ENCODE results near the gene TCIRG1. TPM values are rescaled to one million over a fixed set of nuclear protein-coding genes. Genes with fewer than 3 reads are reported as not detected.
"Not testable (repeated sequence)": the region's sequence is repeated elsewhere in the genome, so short reads cannot be mapped to it uniquely, and the experiment has no call there.

The TCIRG1 gene
- total RNA-seq, 1 donor: 213 TPM

DNA sequence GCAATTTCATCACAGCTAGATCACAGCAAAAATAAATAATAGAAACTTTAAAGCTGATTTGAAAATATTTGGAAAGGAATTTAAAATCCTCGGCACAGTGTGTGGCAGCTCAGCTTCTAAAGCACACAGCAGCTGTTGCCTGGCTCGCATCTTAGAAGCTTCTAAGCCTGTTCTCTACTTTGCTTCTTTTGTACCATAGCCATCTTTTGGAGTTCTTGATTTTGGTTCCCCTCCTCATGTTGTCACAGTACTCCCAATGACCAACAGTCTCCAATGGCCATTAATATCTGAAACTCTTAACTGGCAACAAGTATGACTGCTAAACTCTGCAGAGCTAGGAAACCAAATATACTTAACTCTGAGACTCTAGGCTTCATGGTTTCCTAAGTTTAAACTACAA, 53.6 kb downstream of the TCIRG1 start:
- no peaks in the 10 kb centered on the region for H3K27me3 ChIP-seq (ENCODE audit: insufficient read depth, low read length)
- no peak overlapping the region for H3K4me3 ChIP-seq (ENCODE audit: low read length)
- H3K4me1 ChIP-seq (ENCODE audit: insufficient read depth, low read length): peaks cover 5% of the 10 kb centered on the region
- no peaks in the 10 kb centered on the region for H3K9me3 ChIP-seq (ENCODE audit: low read depth, low read length)

DNA sequence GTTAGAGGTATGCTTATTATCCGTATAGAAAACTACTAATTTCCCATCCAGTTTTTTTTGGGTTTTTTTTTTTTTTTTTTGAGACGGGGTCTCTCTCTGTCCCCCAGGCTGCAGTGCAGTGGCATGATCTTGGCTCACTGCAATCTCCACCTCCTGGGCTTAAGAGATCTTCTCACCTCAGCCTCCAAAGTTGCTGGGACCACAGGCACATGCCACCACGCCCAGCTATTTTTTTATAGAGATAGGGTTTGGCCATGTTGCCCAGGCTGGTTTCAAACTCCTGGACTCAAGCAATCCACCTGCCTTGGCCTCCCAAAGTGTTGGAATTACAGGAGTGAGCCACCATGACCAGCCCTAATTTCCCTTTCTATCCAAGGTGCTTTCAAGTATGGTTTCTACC, 54.1 kb downstream of the TCIRG1 start:
- H3K4me3 ChIP-seq (ENCODE audit: low read length); H3K9me3 ChIP-seq (ENCODE audit: low read depth, low read length); H3K27me3 ChIP-seq (ENCODE audit: insufficient read depth, low read length); H3K4me1 ChIP-seq (ENCODE audit: insufficient read depth, low read length): not testable (repeated sequence)

DNA sequence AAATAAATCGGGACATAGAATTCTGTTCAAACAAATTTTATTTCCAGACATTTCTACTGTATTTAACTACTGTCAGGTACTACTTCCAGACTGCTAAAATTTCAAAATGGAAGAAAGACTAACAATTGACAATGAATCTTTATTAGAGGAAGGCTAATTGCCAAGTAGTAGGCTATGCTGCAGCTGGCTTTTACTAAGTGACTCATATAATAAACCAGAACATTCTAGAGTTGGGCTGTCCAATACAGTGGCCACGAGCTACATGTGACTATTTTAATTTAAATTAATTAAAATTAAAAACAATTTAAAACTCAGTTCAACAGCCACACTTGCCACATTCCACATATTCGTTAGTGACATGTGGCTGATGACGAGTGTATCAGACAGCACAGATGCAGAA, 54.7 kb downstream of the TCIRG1 start:
- Histone ChIP-seq H3K27me3 (ENCODE audit: insufficient read depth, low read length) (no peaks in the 10 kb centered on the region), H3K9me3 (ENCODE audit: low read depth, low read length) (no peaks in the 10 kb centered on the region), H3K4me1 (ENCODE audit: insufficient read depth, low read length) (peaks cover 5% of the 10 kb centered on the region), H3K4me3 (ENCODE audit: low read length) (no peak overlapping the region)

DNA sequence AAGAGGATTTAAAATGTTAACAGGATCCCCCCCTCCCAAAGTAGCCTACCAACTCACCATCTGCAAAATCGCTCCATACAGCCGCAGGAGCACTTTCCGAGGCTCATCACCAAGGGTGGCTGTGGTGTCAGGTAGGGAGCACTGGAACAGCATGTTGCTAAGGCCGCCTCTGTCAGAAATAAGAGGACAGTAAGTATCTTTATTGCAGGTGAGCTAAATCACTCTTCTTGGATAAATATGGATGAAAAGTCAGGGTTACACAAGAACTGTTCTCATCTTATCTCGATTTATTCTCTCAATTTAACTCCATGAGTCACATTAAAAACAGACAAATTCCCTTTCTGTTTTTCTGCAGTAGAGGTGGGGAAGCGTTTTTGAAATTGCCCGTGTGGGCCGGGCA, 58.1 kb downstream of the TCIRG1 start:
- Histone ChIP-seq H3K27me3 (ENCODE audit: insufficient read depth, low read length) (no peaks in the 10 kb centered on the region), H3K9me3 (ENCODE audit: low read depth, low read length) (no peaks in the 10 kb centered on the region), H3K4me3 (ENCODE audit: low read length) (no peak overlapping the region), H3K4me1 (ENCODE audit: insufficient read depth, low read length) (peaks cover 7% of the 10 kb centered on the region)

DNA sequence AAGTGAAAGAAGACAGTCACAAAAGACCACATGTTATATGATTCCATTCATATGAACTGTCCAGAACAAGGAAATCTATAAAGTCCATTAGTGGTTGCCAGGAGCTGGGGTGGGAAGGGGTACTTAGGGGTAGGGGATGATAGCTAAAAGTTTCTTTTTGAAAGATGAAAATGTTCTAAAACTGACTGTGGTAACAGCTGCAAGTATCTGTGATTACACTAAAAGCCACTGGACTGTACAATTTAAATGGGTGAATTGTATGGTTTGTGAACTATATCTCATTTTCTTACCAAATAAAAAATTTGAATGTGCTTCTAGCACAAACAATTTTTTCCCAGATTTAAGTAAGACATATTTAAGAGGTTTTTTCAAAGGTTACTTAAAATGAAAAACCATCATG, 60.2 kb downstream of the TCIRG1 start:
- H3K9me3 ChIP-seq (ENCODE audit: low read depth, low read length): no peaks in the 10 kb centered on the region
- H3K27me3 ChIP-seq (ENCODE audit: insufficient read depth, low read length): no peaks in the 10 kb centered on the region
- peaks cover 7% of the 10 kb centered on the region for H3K4me1 ChIP-seq (ENCODE audit: insufficient read depth, low read length)
- no peak overlapping the region for H3K4me3 ChIP-seq (ENCODE audit: low read length)

DNA sequence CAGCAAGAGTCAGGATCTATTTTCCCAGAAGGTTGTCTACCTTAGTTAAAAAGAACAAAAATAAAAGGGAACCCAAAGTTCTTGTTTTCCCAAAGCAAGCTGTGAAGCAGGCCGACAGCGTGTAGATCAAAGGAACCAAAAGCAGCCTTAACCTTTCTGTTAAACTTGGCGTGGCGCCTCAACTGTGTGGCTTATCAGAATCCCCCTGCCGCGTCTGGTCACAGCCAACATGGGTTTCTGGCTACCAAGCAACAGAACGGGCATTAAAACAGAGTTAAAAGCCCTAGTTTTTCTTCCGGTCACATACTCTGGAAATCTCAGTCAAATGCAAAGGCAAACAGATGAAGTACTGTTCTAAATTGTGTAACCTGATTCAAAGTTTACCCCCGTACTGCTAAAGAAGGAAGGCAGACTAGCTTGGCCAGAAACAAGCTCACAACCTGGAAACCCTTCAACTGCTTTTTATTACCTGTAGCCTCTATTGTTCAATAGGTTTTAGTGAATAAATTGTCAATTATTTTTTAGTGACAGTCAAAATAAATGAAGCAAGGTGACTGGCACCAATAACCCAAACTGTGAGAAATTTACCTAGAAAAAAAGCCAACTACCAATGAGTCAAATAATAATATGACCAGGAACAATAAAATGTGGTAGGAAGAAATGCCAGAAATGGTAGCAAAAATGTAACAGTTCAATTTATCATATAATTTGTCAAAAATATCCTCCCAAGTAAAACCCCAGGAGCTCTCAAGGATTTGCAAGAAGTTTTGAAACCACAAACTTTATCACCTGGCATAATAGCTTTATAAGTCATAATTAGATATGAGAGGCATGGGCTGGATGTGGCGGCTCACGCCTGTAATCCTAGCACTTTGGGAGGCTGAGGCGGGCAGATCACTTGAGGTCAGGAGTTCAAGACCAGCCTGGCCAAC, 60.9 kb downstream of the TCIRG1 start:
- H3K27me3 ChIP-seq (ENCODE audit: insufficient read depth, low read length): no peaks in the 10 kb centered on the region
- peaks cover 7% of the 10 kb centered on the region for H3K4me1 ChIP-seq (ENCODE audit: insufficient read depth, low read length)
- H3K4me3 ChIP-seq (ENCODE audit: low read length): no peak overlapping the region
- H3K9me3 ChIP-seq (ENCODE audit: low read depth, low read length): no peaks in the 10 kb centered on the region

Other genes with a start within 250 kb of the TCIRG1 start
- 62.7 TPM for gene UNC93B1, start 34.9 kb upstream of the TCIRG1 start, total RNA-seq
- gene ALDH3B1, start 28.7 kb upstream of the TCIRG1 start, total RNA-seq: 19.6 TPM
- gene NDUFS8, start 8.3 kb upstream of the TCIRG1 start, total RNA-seq: 22.1 TPM
- 23.1 TPM for gene CHKA, start 82.4 kb downstream of the TCIRG1 start, total RNA-seq
- 20.0 TPM for gene KMT5B, start 174.3 kb downstream of the TCIRG1 start, total RNA-seq
- 4.4 TPM for gene C11orf24, start 232.9 kb downstream of the TCIRG1 start, total RNA-seq